Loucy (cell line): ENCODE results near the gene CCDC57.

Source experiments
- CTCF ChIP-seq: fragments of 200-600 bp; sonication (generic); conservative IDR thresholded peaks from 2 replicates; pipeline ENCODE4 v1.5.1; 2014; ENCODE audit warnings: mild to moderate bottlenecking, antibody characterized with exemption, low read length
- EZH2phosphoT487 ChIP-seq: fragments of 200-600 bp; IDR thresholded peaks from 2 replicates; pipeline ENCODE4 v1.6.1; 2018; ENCODE audit warnings: antibody characterized with exemption, mild to moderate bottlenecking, moderate library complexity, borderline replicate concordance

GRCh38 chr17:82201498-82201910, 11.1 kb downstream of the CCDC57 start:
- TF ChIP-seq CTCF: peak; percentile 42
- no peak for TF ChIP-seq EZH2phosphoT487
